Renal pelvis (tissue), 4 donors: ENCODE data around the gene LSR. TPM values are rescaled to one million over a fixed set of nuclear protein-coding genes. Genes with fewer than 3 reads are reported as not detected.
"Not testable (repeated sequence)": the region's sequence is repeated elsewhere in the genome, so short reads cannot be mapped to it uniquely, and the experiment has no call there.

Source experiments
- DNase-seq: peaks from one replicate; pipeline ENCODE4 v3.0.0-alpha.2; 2013
- polyA plus RNA-seq, 3 donors: library from polyadenylated mRNA; unstranded; fragments of 120-200 nt; gene quantifications; one replicate each; pipeline ENCODE4 v1.2.1, GENCODE V29; 2013; ENCODE audit not compliant: insufficient read length in 3 of 3

The LSR gene
- polyA plus RNA-seq, 3 donors: 65.3 to 68.6 (median 67.9) TPM

DNA sequence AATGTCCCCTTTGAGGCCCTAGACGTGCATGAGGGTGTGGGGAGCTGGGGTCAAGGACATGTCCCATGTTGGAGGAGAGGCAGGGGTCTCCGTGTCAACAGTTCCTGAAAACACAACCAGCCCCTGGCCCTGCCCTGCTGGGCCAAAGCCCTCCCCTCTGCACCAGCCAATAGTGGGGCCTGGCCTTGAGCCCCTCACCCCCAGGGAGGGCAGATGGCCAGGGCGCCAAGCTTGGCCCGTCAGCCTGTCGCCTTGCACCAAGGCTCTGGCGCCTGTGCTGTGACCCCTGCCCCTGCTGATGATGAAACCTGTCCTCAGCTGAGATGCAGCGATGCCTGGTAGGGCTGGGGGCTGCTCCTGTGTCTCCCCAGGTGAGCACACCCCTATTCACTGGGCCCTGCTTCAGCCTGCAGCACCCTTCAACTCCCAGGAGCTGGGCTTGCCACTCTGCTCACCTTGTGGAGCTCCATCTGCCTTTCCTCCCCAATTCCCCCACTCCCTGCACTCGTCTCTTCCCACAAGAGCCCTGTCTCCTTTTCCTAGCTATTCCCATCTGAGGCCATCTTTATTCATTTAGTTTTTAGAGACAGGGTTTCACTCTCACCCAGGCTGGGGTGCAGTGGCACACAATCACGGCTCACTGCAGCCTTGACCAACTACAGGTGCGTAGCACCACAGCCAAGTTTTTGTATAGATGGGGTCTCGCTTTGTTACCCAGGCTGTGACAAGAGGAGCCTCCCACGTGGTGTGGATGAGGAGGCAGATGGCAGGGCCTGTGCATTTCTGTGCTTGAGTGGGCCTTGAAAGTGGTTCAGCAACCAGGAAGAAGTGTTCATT lies 31.4 kb downstream of the LSR start:
- no peak for DNase-seq

DNA sequence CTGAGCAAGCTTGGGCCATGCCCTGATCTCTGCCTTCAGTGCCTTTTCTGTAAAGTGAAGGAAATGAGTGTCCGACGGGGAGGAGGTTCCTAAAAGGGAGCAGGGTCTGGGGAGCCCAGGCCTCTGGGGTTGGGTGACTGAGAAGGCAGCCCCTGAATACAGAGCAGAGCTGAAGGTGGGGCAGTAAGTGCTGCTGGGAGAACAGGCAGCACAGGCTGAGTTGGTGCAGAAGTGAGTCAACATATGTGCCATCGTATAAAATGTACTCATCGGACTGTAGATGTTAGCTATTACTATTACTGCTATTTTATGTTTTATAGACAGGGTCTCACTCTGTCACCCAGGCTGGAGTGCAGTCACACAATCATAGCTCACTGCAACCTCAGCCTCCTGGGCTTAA lies 32.5 kb downstream of the LSR start:
- no peak for DNase-seq

DNA sequence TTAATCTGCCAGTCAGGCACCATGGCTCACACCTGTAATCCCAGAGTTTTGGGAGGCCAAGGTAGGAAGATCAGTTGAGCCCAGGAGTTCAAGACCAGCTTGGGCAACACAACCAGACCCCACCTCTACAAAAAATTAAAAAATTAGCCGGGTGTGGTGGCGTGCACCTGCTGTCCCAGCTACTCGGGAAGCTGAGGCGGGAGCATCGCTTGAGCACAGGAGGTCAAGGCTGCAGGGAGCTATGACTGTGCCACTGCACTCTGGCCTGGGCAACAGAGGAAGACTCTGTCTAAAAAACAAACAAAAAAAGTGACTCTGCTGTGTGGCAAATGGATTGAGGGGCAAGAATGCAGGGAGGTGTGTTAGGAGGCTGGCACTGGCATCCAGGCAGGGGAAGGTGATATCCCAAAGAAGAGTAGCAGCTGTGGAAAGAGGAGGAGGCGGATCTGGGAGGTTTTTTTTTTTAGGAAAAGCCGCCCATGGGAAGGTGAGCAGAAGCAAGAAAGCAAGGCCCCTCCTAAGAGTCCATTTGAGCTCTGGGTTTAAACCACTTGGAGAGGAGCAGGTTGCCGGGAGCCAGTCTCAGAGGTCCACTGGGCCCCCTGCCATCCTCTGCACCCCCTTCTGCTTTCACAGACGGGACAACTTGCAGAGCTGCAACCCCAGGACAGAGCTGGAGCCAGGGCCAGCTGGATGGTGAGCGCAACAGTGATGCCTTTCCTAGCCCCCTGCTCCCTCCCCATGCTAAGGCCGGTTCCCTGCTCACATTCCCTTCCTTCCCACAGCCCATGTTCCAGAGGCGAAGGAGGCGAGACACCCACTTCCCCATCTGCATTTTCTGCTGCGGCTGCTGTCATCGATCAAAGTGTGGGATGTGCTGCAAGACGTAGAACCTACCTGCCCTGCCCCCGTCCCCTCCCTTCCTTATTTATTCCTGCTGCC lies 35.6 kb downstream of the LSR start:
- DNase-seq: no peak

DNA sequence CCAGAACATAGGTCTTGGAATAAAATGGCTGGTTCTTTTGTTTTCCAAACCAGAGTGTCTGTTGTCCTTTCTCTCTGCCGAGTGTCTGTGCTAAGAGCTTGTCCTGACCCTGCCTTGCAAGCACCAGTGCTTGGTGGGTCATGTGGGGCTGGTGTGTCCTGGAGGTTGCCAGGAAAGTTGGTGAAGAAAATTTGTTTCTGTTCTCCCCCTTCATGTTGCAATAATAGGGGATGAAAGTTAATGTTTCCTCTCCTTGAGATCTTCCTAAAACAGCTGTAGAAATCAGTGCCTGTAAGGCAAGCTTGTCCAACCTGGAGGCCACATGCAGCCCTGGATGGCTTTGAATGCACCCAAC lies 36.3 kb downstream of the LSR start:
- DNase-seq: no peak

DNA sequence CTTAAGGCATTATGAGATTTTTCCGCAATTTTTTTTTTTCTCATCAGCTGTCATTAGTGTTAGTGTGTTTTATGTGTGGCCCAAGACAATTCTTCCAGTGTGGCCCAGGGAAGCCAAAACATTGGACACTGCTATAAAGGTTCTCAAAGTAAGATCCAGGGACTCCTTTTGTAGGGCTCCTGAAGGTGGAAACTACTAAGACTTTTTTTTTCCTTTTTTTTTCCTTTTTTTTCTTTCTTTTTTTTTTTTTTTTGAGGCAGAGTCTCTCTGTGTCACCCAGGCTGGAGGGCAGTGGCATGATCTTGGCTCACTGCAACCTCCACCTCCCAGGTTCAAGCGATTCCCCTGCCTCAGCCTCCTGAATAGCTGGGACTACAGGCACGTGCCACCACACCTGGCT lies 36.7 kb downstream of the LSR start:
- not testable (repeated sequence) for DNase-seq

DNA sequence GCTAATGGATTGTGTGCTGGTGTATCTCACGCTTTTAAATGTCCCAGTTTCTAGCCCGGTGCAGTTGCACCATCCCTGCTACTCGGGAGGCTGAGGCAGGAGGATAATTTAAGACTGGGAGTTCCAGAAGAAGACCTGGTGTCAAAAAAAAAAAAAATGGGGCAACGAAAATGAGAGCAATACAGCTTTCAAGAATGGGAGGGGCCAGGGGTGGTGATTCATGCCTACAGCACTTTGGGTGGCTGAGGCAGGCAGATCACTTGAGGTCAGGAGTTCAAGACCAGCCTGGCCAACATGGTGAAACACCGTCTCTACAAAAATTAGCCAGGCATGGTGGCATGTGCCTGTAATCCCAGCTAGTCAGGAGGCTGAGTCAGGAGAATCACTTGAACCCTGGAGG lies 37.3 kb downstream of the LSR start:
- not testable (repeated sequence) for DNase-seq

DNA sequence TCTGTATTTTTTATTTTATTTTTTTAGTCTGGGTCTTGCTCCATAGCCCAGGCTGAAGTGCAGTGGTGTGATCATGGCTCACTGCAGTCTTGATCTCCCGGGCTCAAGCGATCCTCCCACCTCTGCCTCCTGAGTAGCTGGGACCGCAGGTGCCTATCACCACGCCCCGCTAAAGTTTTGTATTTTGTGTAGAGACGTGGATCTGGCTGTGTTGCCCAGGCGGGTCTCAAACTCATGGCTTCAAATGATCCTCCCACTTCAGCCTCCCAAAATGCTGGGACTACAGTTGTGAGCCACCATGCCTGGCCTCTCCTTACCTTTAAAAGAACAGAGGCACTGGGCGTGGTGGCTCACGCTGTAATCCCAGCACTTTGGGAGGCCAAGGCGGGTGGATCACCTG lies 38.9 kb downstream of the LSR start:
- no peak for DNase-seq

DNA sequence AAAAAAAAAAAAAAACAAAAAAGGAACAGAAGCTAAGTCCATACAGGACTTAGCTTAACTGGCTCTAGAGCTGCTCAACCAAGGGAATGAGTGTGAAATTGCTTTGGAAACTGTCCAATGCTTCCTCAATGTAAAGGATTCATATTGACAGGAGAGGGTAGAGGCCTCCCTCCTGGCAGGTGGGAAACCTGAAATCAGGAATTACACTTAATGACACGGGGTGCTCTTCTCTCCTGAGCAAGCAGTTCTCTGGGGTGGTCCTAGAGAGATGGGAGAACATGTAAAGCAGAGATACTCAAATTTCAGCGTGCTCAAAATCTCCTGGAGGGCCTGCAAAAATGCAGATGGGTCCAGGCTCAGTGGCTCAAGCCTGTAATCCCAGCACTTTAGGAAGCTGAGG lies 39.5 kb downstream of the LSR start:
- no peak for DNase-seq

DNA sequence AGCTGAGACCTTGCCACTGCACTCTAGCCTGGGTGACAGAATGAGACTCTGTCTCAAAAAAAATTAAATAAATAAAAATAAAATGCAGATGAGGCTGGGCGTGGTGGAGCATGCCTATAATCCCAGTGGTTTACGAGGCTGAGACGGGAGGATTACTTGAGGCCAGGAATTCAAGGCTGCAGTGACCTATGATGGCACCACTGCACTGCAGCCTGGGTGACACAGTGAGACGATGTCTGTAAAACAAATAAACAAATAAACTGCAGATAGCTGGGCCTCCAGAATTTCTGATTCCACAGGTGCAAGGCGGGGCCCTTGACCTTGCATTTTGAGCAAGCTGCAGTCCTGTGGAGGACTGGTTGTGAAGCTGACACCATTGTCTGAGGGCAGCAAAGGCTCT lies 40.1 kb downstream of the LSR start:
- DNase-seq: no peak

DNA sequence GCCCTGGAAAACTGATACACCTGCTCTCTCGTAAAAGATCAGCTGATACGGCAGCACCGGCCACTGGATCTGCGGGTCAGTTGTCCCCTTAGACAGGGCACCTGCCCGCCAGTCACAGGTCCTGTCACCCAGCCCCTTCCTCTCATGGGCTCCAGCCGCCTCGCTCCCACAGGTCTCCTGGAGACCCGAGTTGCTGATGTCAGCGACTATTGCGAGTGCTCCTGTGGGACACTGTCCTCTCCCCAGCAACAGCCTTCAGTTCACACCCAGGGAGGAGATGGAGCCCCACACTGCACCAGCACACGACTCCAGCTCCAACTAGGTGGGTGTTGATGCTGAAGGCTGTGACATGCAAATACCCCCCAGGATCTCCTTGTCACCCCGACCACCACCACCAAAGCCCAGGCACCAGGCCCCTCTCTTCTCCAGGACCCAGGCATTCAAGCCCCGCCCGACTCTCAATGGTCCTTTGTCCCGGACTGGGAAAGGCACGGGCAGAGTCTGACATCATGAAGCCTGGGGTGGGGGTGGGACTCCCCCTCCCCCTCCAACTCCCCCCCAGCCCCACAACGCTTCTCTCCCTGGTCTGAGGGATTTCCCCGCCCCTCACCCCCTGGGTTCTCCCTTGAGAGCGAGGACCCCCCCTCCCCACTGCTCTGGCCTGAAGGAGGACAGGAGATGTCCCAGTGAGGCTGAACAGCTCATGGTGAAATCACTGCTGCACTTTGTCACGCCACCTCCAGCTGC lies 41.8 kb downstream of the LSR start:
- no peak for DNase-seq

DNA sequence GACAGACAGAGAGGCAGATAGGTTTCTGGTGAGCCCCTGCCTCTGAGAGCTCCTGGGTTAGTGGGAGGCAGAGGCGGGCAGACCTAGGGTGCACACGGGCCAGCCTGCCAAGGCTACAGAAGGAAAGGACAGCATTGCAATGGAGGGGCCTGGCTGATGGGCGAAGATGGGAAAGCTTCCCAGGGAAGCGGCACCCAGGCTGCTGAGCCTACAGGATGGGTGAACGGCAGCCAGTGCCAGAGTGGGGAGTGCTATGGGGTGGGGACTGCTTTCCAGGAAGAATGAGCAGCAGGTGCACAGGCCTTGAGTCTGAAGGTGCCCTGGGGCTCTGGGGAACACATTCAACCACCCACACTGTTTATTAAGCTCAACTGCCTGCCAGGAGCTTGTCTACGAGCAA lies 42.5 kb downstream of the LSR start:
- DNase-seq: no peak

DNA sequence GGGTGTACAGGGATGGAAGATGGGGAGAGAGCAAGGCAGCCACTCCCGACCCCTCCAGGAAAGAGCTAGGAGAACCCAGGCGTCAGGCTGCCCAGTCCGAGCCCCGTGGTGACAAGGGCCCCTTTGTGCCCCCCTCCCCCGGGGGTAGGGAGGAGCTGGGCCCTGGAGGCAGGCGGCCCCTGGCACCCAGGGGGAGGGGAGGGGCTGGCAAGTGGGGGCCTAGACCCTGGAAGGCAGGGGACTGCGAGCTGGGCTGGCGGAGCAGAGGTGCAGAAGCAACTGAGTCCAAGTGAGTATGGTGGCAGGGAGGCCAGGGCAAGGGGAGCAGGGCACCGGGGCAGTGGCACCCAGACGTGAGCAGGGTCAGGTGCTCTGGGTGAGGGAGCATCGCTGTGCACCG lies 43.1 kb downstream of the LSR start, which contains the start of gene MAG:
Gene MAG (plus strand): TSS at position 246 of the 400 bp plus-strand sequence. CDS start 3,248 bp downstream, outside the sequence.
- no peak for DNase-seq

DNA sequence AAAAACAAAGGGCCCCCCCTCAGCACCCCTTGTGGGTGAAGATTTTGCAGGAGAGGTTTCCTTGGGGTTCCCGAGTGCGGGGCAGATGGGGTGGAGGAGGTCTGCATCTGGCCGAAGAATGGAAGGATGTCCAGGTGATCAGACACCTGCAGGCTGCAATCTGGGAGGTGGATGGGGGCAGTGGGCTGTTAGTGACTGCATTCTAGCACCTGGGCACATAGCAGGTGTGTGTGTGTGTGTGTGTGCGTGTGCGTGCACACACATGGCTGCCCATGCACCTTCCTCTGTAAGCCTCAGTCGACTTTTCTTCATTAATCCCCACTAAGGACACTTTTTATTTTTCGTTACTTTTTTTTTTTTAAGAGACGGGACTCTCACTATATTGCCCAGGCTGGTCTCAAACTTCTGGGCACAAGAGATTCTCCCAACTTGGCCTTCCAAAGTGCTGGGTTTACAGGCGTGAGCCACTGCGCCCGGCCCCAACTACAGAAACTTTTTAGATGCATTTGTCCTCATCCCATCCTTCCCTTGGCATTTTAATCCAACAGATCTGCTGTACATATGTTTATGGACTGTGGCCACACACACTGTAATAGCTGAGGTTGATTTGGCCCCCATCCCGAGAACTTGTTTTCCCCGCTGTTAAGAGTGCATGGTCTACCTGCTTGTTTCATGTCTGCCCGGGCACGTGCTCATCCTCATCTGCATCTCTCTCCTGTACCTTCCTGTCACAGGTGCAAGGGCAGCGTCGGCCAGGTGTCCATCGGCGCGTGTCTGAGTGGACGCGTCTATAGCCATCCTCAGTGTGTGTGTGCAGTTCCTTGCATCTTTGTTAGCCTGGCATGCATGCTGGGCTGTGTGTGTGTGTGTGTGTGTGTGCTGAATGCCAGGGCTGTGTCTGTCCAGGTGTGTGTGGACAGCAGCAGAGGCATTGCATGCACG lies 43.9 kb downstream of the LSR start:
- no peak for DNase-seq

DNA sequence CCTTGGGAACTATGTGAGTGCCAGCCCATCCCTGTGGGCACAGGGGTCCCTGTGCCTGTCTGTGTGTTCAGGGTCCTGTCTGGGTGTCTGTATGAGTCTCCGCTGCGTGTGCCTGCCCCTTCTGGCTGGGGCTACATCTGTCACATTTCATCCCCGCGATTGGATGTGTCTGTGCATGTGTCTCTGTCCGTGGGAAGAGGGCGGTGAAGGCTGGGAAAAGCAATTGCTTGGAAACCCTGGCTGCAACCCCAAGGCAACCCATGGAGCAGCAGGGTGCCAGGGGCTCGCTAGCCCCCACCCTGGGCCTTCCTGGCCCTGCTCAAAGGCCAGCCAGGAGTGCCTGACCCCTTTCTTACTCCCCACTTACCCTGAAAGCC lies 44.5 kb downstream of the LSR start:
- DNase-seq: no peak

DNA sequence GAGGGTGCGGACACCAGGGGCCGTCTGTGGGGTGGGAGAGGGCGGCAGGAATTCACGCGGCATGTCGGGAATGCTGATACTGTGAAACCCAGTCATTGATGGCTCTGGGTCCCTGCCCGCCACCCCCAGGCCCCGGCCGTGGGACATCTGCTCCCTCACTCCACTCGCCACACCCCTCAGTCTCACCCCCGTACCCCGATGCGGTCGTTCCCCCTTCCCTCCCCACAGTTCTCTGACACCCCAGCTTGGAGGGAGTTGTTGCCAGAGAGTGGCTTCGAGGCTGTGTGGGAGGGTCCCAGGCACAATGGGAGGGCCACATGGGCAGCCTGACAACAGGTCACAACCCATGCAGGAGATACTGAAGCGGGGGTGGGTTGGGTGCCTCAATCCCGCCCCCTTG lies 45.0 kb downstream of the LSR start:
- no peak for DNase-seq

DNA sequence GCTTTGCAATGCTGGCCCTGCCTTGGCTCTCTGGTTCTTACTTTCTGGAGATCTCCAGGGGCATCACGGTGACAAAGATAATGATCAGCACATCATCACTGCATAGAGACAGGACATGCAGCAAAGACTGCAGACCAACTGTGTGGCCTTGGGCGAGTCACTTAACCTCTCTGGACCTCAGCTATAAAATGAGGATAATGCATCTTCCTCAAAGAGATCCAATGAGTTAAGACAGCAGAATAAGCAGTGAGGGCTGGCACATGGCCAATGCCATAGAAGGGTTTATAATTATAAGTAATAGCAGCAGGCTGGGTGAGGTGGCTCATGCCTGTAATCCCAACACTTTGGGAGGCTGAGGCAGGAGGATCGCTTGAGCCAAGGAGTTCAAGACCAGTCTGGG lies 45.5 kb downstream of the LSR start:
- no peak for DNase-seq

DNA sequence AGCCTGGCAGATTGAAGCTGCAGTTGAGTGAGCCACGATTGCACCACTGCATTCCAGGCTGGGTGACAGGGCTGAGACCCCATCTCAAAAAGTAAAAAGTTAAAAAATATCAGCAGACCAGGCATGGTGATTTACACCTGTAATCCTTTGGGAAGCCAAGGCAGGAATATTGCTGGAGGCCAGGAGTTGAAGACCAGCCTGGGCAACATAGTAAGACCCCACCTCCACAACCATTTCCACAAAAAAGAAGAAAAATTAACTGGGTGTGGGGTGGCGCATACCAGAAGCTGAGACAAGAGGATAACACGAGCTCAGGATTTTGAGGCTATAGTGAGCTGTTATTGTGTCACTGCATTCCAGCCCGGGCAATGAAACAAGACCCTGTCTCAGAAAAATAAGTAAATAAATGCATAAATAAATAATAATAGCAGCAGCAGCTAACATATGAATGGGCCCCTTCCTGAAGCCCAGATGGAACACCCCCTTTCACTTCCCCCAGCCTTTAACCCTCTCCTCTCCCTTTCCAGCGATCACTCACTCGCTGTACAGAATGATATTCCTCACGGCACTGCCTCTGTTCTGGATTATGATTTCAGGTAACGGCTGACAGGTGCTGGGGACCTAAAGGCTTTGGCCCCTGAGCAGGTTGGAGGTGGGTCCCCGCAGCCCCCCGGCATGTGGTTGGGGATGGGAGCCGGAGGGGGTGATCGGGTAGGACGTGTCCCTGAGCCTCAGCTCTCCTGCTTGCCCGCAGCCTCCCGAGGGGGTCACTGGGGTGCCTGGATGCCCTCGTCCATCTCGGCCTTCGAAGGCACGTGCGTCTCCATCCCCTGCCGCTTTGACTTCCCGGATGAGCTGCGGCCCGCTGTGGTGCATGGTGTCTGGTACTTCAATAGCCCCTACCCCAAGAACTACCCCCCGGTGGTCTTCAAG lies 46.3 kb downstream of the LSR start:
- no peak for DNase-seq

DNA sequence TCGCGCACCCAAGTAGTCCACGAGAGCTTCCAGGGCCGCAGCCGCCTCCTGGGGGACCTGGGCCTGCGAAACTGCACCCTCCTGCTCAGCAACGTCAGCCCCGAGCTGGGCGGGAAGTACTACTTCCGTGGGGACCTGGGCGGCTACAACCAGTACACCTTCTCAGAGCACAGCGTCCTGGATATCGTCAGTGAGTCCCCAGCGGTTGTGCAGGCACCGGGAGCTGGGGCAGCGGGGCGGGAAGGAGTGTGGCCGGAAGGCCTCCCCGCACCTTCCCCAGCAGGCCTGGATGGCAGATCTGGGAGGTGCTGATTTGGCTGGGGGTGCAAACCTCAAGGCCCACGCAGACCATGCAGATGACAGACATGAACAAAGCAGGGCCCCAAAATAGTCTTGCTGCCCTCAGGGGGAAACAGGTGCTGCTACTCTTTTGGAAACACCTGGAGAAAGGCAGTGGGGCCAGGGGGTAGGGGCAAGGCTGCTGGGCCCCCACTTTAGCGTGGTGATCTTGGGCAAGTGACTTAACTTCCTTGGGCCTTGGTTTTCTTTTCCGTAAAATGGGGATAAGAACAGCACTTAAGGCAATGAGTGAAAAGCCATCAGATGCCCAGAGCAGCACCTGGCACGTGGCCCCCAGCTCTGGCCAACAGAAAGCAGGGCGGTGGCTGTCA lies 47.1 kb downstream of the LSR start:
- no peak for DNase-seq
